ENCODE measurements around the gene ZBTB7C. TPM values are rescaled to one million over a fixed set of nuclear protein-coding genes. Genes with fewer than 3 reads are reported as not detected.
A peak's percentile ranks its signal among the peaks of the same experiment; 100 is the strongest.

The ZBTB7C gene
- total RNA-seq, 1 donor from 2014 or later: under 0.01 TPM

DNA sequence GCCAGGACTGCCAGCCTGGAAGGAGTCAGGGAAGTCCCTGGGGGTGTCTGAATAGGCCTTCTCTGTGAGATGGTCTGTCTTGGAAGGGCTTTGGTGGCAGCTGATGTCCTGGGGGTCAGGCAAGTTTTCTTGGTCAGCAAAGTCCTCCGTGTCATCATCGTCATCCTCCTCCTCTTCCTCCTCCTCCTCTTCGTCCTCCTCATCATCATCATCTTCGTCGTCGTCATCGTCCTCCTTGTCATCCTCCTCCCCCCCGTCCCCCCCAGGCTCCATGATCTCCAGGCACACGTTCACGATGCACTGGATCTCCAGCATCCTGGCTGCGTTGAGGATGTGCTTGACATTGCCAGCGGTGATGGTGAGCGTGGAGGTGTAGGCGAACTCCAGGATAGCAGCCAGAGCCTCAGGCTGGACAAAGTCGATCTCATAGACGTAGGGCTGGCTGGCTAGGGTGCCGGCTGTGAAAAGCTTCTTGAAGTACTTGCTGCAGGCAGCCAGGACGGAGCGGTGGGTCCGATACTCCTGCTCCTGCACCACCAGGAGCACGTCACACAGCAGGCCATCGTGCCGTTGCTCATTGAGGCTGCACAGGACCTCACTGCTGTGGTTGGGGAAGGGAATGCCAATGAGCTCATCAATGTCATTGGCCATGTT lies 368.6 kb downstream of the ZBTB7C start:
- no peak for DNase-seq (ENCODE audit: low read depth in 2 of 2)

DNA sequence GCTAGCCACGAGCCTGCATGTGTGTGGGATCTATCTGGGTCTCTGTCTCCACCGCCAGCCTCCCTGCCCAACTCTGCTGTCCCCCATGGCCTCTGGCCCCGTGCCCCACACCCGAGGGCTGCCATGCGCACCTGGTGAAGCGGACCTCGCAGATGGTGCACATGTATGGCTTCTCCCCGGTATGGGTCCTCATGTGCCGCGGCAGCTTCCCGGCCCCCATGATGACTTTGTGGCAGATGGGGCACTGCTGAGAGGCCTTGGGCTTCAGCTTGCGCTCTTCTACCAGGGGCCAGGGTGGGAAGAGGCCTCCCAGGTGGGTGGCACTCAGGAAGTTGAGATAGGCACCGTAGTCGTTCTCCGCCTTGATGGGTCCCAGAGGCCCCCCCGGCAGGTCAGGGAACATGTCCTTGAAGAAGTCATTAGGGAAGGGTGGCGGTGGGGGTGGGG lies 369.4 kb downstream of the ZBTB7C start:
- no peak for DNase-seq (ENCODE audit: low read depth in 2 of 2)

DNA sequence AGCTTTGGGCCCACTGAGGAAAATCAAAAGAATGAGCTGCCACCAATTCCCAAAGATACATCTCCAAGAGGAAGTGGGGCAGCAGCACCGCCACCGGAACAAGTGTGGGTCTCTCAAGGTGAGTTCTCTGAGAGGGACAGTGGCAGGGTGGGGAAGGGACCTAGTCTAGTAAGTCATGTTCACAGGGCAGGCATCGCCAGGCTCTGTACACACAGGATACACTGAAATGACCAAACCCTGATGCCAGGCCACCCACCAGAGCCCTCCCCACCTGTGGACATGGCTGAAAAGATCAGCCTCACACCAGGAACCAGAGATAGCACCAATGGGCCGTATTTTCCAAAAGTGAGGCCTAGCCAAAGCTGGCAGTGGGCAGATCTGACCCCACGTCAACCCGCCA lies 370.5 kb downstream of the ZBTB7C start:
- no peak for DNase-seq (ENCODE audit: low read depth in 2 of 2)

- peak; percentile 53 to 69 for DNase-seq (ENCODE audit: low read depth in 2 of 2)
Measured at GRCh38 chr18:48037481-48038271, 371.5 kb downstream of the ZBTB7C start.

GRCh38 chr18:48036641-48037421 lies 372.4 kb downstream of the ZBTB7C start:
- no peak for DNase-seq (ENCODE audit: low read depth in 2 of 2)

DNA sequence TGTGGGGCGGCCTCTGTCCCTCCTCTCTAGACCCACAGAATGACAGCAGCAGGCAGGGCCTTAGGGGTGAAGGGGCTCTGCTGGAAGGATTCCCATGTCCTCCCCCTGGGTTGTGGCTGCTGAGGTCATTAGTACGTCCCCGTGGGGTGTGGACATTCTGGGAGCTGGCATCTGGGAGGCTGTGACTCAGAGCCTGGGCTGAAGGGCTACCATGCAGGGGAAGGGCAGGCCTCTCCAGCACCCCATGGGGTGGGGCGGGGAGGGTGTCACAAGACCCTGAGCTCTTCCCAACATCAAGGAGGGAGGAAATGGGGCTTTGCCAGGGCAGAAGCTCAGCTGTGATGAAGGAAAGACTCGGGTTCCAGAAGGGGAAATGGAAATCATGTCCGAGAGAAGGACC lies 373.0 kb downstream of the ZBTB7C start:
- no peak for DNase-seq (ENCODE audit: low read depth in 2 of 2)

- no peak for DNase-seq (ENCODE audit: low read depth in 2 of 2)
Measured at GRCh38 chr18:48035556-48035860, 373.7 kb downstream of the ZBTB7C start.

DNA sequence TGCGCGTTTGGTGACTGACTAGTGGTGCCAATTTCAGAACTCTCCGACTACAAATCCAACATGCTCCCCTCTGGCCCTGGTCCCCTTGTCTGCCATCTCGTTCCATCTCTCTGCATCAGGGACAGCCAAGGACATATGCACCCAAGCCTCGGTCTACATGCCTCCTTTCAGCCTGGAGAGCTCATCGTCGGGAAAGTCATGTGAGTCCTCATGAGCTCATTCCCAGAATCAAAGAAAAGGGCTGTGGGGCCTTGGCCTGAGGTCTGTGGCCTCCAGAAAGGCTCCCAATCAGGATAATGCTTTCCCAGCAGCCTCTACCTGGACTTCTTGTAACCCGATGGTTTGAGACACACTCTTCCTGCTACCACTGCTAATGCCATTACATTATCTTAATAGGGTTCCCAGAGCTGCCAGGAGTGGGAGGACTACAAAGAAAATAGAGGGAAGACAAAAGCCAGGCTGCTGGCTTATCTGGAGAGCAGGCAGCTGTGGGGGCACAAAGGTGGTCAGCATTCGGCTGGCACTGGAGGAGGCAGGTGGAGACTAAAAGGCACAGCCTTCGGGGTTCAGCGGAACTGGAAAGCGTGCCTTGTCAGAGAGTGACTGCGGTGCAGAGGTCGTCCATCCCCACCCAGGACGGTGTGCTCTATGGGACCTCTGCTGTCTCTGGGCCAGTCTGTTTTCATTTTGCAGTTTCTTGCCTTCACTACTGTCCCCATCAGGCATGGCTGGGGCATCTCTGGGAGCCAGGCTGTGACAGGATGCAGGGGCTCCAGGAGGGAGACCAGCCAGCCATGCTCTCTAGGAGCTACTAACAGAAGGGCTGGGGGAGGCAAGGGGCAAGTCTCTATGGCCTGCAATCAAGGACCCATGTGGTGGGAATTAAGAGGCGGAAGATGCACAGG lies 374.3 kb downstream of the ZBTB7C start:
- no peak for DNase-seq (ENCODE audit: low read depth in 2 of 2)

DNA sequence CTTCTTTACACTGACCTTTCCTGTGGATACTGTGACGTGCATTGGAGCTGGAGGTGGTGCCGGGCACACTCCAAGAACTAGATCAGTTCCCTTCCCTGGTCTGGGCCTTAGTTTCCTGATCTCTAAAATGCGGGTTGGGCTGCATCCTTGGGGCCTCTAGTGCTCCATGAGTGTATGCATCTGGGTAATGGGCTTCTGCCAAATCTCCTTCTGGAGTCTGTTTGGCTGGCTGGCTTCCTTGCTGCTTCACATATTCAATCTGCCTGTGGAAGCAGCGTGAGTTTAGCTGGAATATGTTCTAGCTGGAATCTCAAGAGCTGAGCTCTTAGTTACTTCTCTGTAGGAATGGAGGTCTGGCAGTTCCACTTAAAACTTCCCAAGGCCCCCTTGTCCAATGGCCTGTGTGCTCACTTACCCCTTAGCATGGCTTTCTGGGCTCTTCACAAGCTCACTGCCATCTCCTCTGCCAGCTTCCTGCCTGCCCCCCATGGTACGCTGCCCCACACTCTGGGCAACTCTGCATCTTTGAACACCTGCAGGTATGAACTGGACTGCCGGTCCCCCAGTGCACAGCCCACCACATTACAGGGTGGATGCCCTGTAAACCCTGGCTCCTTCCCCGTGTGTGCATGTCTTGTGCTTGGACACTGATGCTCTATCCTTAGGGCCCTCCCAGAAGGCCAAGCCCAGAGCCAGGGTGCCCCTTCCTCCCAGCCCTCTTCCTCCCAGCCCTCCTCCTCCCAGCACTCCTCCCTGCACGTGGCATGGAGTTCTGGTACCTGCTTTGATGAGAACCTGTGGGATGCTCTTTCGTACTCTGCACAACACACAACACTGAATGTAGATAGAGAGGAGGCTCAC lies 375.2 kb downstream of the ZBTB7C start:
- DNase-seq (ENCODE audit: low read depth in 2 of 2): no peak

- no peak for DNase-seq (ENCODE audit: low read depth in 2 of 2)
Measured at GRCh38 chr18:48032876-48033789, 376.1 kb downstream of the ZBTB7C start.

GRCh38 chr18:48031641-48032040 lies 377.5 kb downstream of the ZBTB7C start:
- no peak for DNase-seq (ENCODE audit: low read depth in 2 of 2)

- peak; percentile 58 to 78 for DNase-seq (ENCODE audit: low read depth in 2 of 2)
Measured at GRCh38 chr18:48030616-48031480, 378.3 kb downstream of the ZBTB7C start.

DNA sequence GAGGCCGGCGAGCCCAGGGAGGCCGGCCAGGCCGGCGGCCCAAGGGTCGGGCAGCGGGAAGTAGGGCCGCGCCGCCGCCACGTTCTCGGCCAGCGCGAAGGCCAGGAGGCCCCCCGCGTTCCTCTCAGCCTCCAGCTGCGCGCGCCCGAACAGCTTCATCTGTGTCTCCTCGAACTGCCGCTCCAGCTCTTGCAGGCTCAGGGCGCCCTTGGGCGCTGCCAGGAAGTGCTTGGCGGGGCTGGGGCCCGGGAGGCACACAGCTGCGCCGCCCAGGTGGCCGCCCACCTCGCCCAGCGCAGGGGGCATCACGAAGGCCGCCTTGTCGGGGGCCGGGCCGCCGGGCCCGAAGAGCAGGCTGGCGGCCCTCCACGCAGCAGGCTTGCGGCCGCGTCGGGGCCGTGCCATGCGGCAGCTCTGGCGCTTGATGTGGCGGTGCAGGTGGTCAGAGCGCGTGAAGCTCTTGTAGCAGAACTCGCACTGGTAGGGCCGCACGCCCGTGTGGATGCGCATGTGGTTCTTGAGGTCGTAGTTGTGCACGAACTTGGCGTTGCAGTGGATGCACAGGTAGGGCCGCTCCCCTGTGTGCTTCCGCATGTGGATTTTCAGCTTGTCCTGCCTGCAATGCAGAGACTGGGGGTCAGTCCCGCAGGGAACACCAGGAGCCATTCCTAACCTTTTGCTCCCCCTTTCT lies 379.7 kb downstream of the ZBTB7C start:
- no peak for DNase-seq (ENCODE audit: low read depth in 2 of 2)

GRCh38 chr18:48028696-48029095 lies 380.5 kb downstream of the ZBTB7C start:
- no peak for DNase-seq (ENCODE audit: low read depth in 2 of 2)

DNA sequence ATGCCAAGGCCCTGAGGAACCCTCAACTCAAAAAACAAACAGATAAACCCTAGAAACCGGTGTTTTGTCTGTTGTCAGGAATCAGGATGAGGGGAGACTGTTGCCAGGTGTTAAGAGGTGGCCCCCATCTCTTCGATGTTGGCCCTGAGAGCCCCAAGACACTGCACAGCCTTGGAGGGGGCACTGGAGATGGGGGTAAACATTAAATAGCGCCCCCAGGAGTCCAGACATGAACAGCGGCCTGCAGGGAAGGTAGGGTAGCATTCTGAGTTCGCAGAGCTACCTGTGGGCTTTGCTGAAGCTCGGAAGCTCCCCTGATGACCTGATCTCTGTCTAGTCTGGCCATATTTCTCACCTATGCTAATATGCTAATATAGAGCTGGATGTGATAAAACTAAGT lies 381.1 kb downstream of the ZBTB7C start:
- DNase-seq (ENCODE audit: low read depth in 2 of 2): no peak

DNA sequence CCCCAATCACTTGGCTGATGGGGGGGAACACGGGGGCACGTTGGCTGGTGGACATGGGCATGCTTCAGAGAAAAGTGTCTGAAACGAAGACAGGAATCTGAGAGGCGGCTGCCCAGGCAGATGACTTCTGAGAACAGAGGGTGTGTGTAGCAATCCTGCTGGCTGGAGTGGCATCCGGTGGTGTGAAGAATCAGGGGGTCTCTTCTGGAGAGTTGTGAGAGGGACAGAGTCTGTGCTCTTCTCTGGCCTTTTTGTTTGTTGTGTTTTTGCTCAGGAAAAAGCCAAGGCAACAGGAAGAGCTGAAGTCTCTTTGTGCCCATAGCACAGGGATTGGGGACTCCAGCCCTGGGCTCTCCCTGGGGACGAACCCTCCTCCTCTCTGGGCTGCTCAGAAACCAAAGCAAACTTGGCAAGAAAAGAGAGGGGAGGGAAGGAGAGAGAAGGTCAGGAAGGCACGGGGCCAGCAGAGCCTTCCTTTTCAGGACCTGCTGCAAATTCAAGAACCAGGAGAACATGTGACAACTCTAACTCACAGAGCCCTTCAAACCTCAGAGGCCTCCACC lies 381.7 kb downstream of the ZBTB7C start:
- DNase-seq (ENCODE audit: low read depth in 2 of 2): no peak

DNA sequence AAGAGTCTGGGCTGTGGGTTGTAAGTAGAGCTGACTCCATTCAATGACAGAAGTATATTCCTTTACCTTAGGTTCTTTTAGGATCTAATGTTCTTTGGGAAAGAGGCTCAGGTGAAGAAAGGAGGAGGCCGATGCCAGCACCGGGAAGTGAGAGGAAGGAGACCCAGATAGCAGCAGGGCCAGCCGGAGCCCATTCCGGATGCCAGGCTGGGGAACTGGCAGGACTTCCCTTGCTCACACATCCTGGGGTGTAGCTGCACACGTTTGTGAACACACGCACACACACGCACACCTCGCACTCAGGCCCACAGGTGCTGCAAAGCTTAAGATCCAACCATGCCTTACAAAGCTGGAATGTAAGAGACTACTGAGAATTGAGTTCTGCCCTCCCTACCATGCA lies 383.0 kb downstream of the ZBTB7C start:
- DNase-seq (ENCODE audit: low read depth in 2 of 2): no peak

All from lung microvascular endothelial cell (primary cell).